OCI-LY1 (cell line): ENCODE data around the gene SGCD.

Experiments
- H2AFZ ChIP-seq: fragments of 200-600 bp; sonication (generic), shearing (Covaris generic); 2 replicates; pipeline ENCODE4 v1.6.0; 2014; ENCODE audit warnings: antibody characterized with exemption, mild to moderate bottlenecking, low read length
- H3F3A ChIP-seq: fragments of 200-600 bp; sonication (generic), shearing (Covaris generic); 2 replicates; pipeline ENCODE4 v1.6.0; 2014; ENCODE audit warnings: mild to moderate bottlenecking, antibody characterized with exemption, low read length, moderate library complexity; ENCODE audit not compliant: insufficient read depth
- H3K27ac ChIP-seq: fragments of 200-600 bp; sonication (generic); 2 replicates; pipeline ENCODE4 v1.5.1; 2014; ENCODE audit warnings: low read length, mixed run types, mild to moderate bottlenecking, low read depth; ENCODE audit not compliant: poor library complexity, severe bottlenecking
- H3K27me3 ChIP-seq: fragments of 200-600 bp; sonication (generic); 2 replicates; pipeline ENCODE4 v1.6.0; 2014; ENCODE audit warnings: antibody characterized with exemption, mild to moderate bottlenecking, low read length, moderate library complexity; ENCODE audit not compliant: insufficient read depth
- H3K36me3 ChIP-seq: fragments of 200-600 bp; sonication (generic); 2 replicates; pipeline ENCODE4 v1.6.1; 2014; ENCODE audit warnings: mild to moderate bottlenecking, antibody characterized with exemption, low read length, moderate library complexity, mixed read lengths; ENCODE audit not compliant: insufficient read depth
- H3K4me1 ChIP-seq: fragments of 200-600 bp; sonication (generic); 2 replicates; pipeline ENCODE4 v1.5.1; 2014; ENCODE audit warnings: mild to moderate bottlenecking, low read length, moderate library complexity; ENCODE audit not compliant: insufficient read depth, severe bottlenecking
- H3K4me2 ChIP-seq: fragments of 200-600 bp; sonication (generic), shearing (Covaris generic); 2 replicates; pipeline ENCODE4 v1.6.1; 2014; ENCODE audit warnings: low read length
- H3K4me3 ChIP-seq: fragments of 200-600 bp; sonication (generic); 2 replicates; pipeline ENCODE4 v1.5.1; 2014; ENCODE audit warnings: low read length, low read depth, mild to moderate bottlenecking, mixed read lengths; ENCODE audit not compliant: poor library complexity, severe bottlenecking
- H3K79me2 ChIP-seq: fragments of 200-600 bp; shearing (Covaris generic); 2 replicates; pipeline ENCODE4 v1.6.1; 2016; ENCODE audit warnings: mixed run types, low read length, mixed read lengths; ENCODE audit not compliant: insufficient read depth
- H3K9ac ChIP-seq: fragments of 200-600 bp; sonication (generic), shearing (Covaris generic); 2 replicates; pipeline ENCODE4 v1.6.1; 2014; ENCODE audit warnings: mild to moderate bottlenecking, low read length, mixed read lengths
- H3K9me2 ChIP-seq: fragments of 200-600 bp; sonication (generic), shearing (Covaris generic); 2 replicates; pipeline ENCODE4 v1.6.1; 2014; ENCODE audit warnings: low read depth, mild to moderate bottlenecking, low read length, mixed read lengths
- H3K9me3 ChIP-seq: fragments of 200-600 bp; shearing (Covaris generic); 2 replicates; pipeline ENCODE4 v1.6.1; 2014; ENCODE audit warnings: low read length, mixed read lengths
- H4K20me1 ChIP-seq: fragments of 200-600 bp; sonication (generic), shearing (Covaris generic); 2 replicates; pipeline ENCODE4 v1.6.0; 2016; ENCODE audit warnings: mild to moderate bottlenecking, low read length; ENCODE audit not compliant: insufficient read depth
- CTCF ChIP-seq: fragments of 200-600 bp; sonication (generic), shearing (Covaris generic); IDR thresholded peaks from 2 replicates; pipeline ENCODE4 v1.5.1; 2017; ENCODE audit warnings: mild to moderate bottlenecking, antibody characterized with exemption, low read length, moderate library complexity, mixed read lengths
- EZH2 ChIP-seq: fragments of 200-600 bp; sonication (generic), shearing (Covaris generic); IDR thresholded peaks from 2 replicates; pipeline ENCODE4 v1.8.0; 2017; ENCODE audit warnings: borderline replicate concordance, mixed run types, mild to moderate bottlenecking, antibody characterized with exemption, low read length, moderate library complexity, mixed read lengths

SGCD gene

GRCh38 chr5:156400231-156400986 is 73.4 kb downstream of the SGCD start:
- no peak for TF ChIP-seq CTCF
- TF ChIP-seq EZH2: no peak
- no peaks in the 10 kb centered on the region for H4K20me1 ChIP-seq
- peaks cover 9% of the 10 kb centered on the region for H3K4me1 ChIP-seq
- H3K4me2 ChIP-seq: no peak overlapping the region
- no peak overlapping the region for H3K9ac ChIP-seq
- H3K27ac ChIP-seq: no peak overlapping the region
- H3F3A ChIP-seq: no peaks in the 10 kb centered on the region
- no peak overlapping the region for H2AFZ ChIP-seq
- H3K4me3 ChIP-seq: no peak overlapping the region
- H3K27me3 ChIP-seq: no peaks in the 10 kb centered on the region; the same call in 1 of the 2 replicates
- H3K36me3 ChIP-seq: no peaks in the 10 kb centered on the region
- H3K9me3 ChIP-seq: no peaks in the 10 kb centered on the region
- no peaks in the 10 kb centered on the region for H3K79me2 ChIP-seq
- H3K9me2 ChIP-seq: no peaks in the 10 kb centered on the region

GRCh38 chr5:156401804-156402203 is 74.8 kb downstream of the SGCD start:
- Histone ChIP-seq H4K20me1 (no peaks in the 10 kb centered on the region), H3K9ac (no peak overlapping the region), H2AFZ (no peak overlapping the region), H3K4me3 (peak overlapping the region; percentile 28), H3K79me2 (no peaks in the 10 kb centered on the region), H3K27me3 (no peaks in the 10 kb centered on the region), H3F3A (no peaks in the 10 kb centered on the region), H3K9me3 (no peaks in the 10 kb centered on the region), H3K4me2 (peak overlapping the region; percentile 45), H3K9me2 (no peaks in the 10 kb centered on the region), H3K27ac (no peak overlapping the region), H3K36me3 (no peaks in the 10 kb centered on the region), H3K4me1 (peaks cover 9% of the 10 kb centered on the region)
- no peak for TF ChIP-seq EZH2

- no peak for TF ChIP-seq CTCF
- no peak for TF ChIP-seq EZH2
- Histone ChIP-seq H3K4me3 (peak overlapping the region; percentile 28), H3K79me2 (no peaks in the 10 kb centered on the region), H3K27me3 (no peaks in the 10 kb centered on the region), H3K9ac (no peak overlapping the region), H3K36me3 (no peaks in the 10 kb centered on the region), H3K9me2 (no peaks in the 10 kb centered on the region), H4K20me1 (no peaks in the 10 kb centered on the region), H3K4me1 (peaks cover 9% of the 10 kb centered on the region), H3F3A (no peaks in the 10 kb centered on the region), H2AFZ (no peak overlapping the region), H3K9me3 (no peaks in the 10 kb centered on the region), H3K27ac (no peak overlapping the region), H3K4me2 (peak overlapping the region; percentile 45)
Measured at GRCh38 chr5:156402387-156402921, 75.5 kb downstream of the SGCD start.

- Histone ChIP-seq H3K9me2 (no peaks in the 10 kb centered on the region), H3K36me3 (no peaks in the 10 kb centered on the region), H3K4me3 (no peak overlapping the region), H3K9me3 (no peaks in the 10 kb centered on the region), H3F3A (no peaks in the 10 kb centered on the region), H3K4me2 (no peak overlapping the region), H3K79me2 (no peaks in the 10 kb centered on the region), H3K27ac (no peak overlapping the region), H3K9ac (no peak overlapping the region), H3K4me1 (peaks cover 9% of the 10 kb centered on the region), H4K20me1 (no peaks in the 10 kb centered on the region), H2AFZ (no peak overlapping the region), H3K27me3 (no peaks in the 10 kb centered on the region)
- no peak for TF ChIP-seq EZH2
- no peak for TF ChIP-seq CTCF
Measured at GRCh38 chr5:156405988-156406387, 79.0 kb downstream of the SGCD start.
